ENCODE results near the gene CAMK1D.

Gene CAMK1D

GRCh38 chr10:12369982-12370381 is 20.6 kb downstream of the CAMK1D start:
- no peak for ATAC-seq
- TF ChIP-seq SNAI2 (CRISPR knock-in tag; IDR thresholded peaks at IDR 0.05) (no peak), ZC3H10 (CRISPR knock-in tag; IDR thresholded peaks at IDR 0.05) (no peak), RARB (CRISPR knock-in tag; IDR thresholded peaks at IDR 0.05) (no peak)

- ATAC-seq, result no peak
- TF ChIP-seq ZNF70 (CRISPR knock-in tag; IDR thresholded peaks at IDR 0.05), result no peak
- TF ChIP-seq SNAI2 (CRISPR knock-in tag; IDR thresholded peaks at IDR 0.05), result no peak
- no peak for TF ChIP-seq BACH2 (CRISPR knock-in tag; IDR thresholded peaks at IDR 0.05; ENCODE audit: borderline replicate concordance)
These were observed 23.5 kb downstream of the CAMK1D start for GRCh38 chr10:12372846-12373245.

- ATAC-seq, result no peak
- TF ChIP-seq ZC3H10 (CRISPR knock-in tag; IDR thresholded peaks at IDR 0.05), result no peak
- TF ChIP-seq ZNF70 (CRISPR knock-in tag; IDR thresholded peaks at IDR 0.05), result no peak
- no peak for TF ChIP-seq SNAI2 (CRISPR knock-in tag; IDR thresholded peaks at IDR 0.05)
- no peak for TF ChIP-seq CREB5 (CRISPR knock-in tag; IDR thresholded peaks at IDR 0.05; ENCODE audit: low read depth)
- no peak for TF ChIP-seq ZNF8 (CRISPR knock-in tag; IDR thresholded peaks at IDR 0.05)
- TF ChIP-seq PPARA (CRISPR knock-in tag; IDR thresholded peaks at IDR 0.05; ENCODE audit: borderline replicate concordance), result no peak
- TF ChIP-seq CSDC2 (CRISPR knock-in tag; IDR thresholded peaks at IDR 0.05), result no peak
- no peak for TF ChIP-seq CSRNP3 (CRISPR knock-in tag; IDR thresholded peaks at IDR 0.05)
- TF ChIP-seq GLIS3 (CRISPR knock-in tag; IDR thresholded peaks at IDR 0.05), result no peak
- TF ChIP-seq POU6F1 (CRISPR knock-in tag; IDR thresholded peaks at IDR 0.05; ENCODE audit: borderline replicate concordance, low read depth), result no peak
- no peak for TF ChIP-seq BACH2 (CRISPR knock-in tag; IDR thresholded peaks at IDR 0.05; ENCODE audit: borderline replicate concordance)
- no peak for TF ChIP-seq PATZ1 (CRISPR knock-in tag; IDR thresholded peaks at IDR 0.05; ENCODE audit: borderline replicate concordance)
These were observed 25.7 kb downstream of the CAMK1D start for GRCh38 chr10:12375076-12375504.

- TF ChIP-seq ESRRG (CRISPR knock-in tag; IDR thresholded peaks at IDR 0.05) (no peak), TSHZ2 (CRISPR knock-in tag; IDR thresholded peaks at IDR 0.05) (no peak), BACH2 (CRISPR knock-in tag; IDR thresholded peaks at IDR 0.05; ENCODE audit: borderline replicate concordance) (no peak), ZC3H10 (CRISPR knock-in tag; IDR thresholded peaks at IDR 0.05) (no peak), ARNTL (CRISPR knock-in tag; IDR thresholded peaks at IDR 0.05; ENCODE audit: borderline replicate concordance, low read depth) (no peak), CREB5 (CRISPR knock-in tag; IDR thresholded peaks at IDR 0.05; ENCODE audit: low read depth) (no peak), GLIS3 (CRISPR knock-in tag; IDR thresholded peaks at IDR 0.05) (no peak), ISL1 (CRISPR knock-in tag; IDR thresholded peaks at IDR 0.05) (no peak), ZNF8 (CRISPR knock-in tag; IDR thresholded peaks at IDR 0.05) (no peak), RARB (CRISPR knock-in tag; IDR thresholded peaks at IDR 0.05) (no peak), ZFP30 (CRISPR knock-in tag; IDR thresholded peaks at IDR 0.05) (no peak), TCF4 (CRISPR knock-in tag; IDR thresholded peaks at IDR 0.05; ENCODE audit: borderline replicate concordance) (no peak), POU6F1 (CRISPR knock-in tag; IDR thresholded peaks at IDR 0.05; ENCODE audit: borderline replicate concordance, low read depth) (no peak), PATZ1 (CRISPR knock-in tag; IDR thresholded peaks at IDR 0.05; ENCODE audit: borderline replicate concordance) (no peak), TOX (CRISPR knock-in tag; IDR thresholded peaks at IDR 0.05; ENCODE audit: borderline replicate concordance) (no peak), SNAI2 (CRISPR knock-in tag; IDR thresholded peaks at IDR 0.05) (no peak), ZNF70 (CRISPR knock-in tag; IDR thresholded peaks at IDR 0.05) (no peak), PPARA (CRISPR knock-in tag; IDR thresholded peaks at IDR 0.05; ENCODE audit: borderline replicate concordance) (no peak), OSR1 (CRISPR knock-in tag; IDR thresholded peaks at IDR 0.05) (no peak)
- no peak for ATAC-seq
These were observed 26.9 kb downstream of the CAMK1D start for GRCh38 chr10:12376211-12376610.

All from SK-N-SH treated with all-trans-retinoic acid at 6 μM for 48 hours (cell line).